Upper lobe of left lung (tissue), 4 donors: ENCODE data around the gene BPIFB4.

Source experiments
- EP300 ChIP-seq, 4 donors: sonication (generic); formaldehyde crosslinking; IDR thresholded peaks; one replicate each; pipeline ENCODE4 v1.5.1; 2017; ENCODE audit warnings: antibody characterized with exemption in 4 of 4, control low read depth in 2 of 4
- POLR2A ChIP-seq, 4 donors: fragments of 450-650 bp; IDR thresholded peaks; one replicate each; pipeline ENCODE4 v1.5.1; 2016 to 2017; ENCODE audit warnings: antibody characterized with exemption in 4 of 4, mild to moderate bottlenecking in 2 of 4
- POLR2AphosphoS5 ChIP-seq, 2 donors: sonication (generic); formaldehyde crosslinking; IDR thresholded peaks; one replicate each; pipeline ENCODE4 v1.5.1; 2017; ENCODE audit warnings: antibody characterized with exemption in 2 of 2
- TF ChIP-seq, protein P1 (sequence below), 6 experiments: fragments of 450-650 bp in 4 of 6; fragments of 200-600 bp in 2 of 6; sonication (generic) in 2 of 6; IDR thresholded peaks; one replicate each; pipeline ENCODE4 v1.5.1; 2016 to 2019; ENCODE audit warnings: antibody characterized with exemption in 6 of 6

DNA sequence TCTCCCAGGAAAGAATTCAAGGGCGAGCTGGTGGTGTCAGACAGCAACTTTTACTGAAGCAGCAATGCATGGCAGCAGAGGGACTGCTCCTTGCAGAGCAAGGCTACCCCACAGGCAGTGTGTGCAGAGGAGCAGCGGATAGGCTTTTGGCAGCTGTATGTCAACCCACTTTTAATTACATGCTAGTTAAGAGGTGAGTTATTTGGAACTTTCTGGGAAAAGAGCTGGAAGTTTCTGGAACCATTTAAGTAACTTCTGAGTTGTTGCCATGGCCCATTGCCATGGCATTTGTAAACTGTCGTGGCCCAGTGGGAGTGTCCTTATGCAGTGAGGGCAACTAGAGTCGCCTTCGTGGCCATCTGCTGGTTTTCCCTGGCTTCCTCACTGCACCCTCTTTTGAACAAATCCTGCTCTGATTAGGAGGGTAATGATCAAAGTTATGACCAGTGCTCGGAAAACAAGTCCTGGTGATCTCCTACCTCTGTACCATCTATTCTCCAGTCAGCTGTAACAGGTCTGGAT, 34.0 kb downstream of the BPIFB4 start:
- TF ChIP-seq, protein P1, sequence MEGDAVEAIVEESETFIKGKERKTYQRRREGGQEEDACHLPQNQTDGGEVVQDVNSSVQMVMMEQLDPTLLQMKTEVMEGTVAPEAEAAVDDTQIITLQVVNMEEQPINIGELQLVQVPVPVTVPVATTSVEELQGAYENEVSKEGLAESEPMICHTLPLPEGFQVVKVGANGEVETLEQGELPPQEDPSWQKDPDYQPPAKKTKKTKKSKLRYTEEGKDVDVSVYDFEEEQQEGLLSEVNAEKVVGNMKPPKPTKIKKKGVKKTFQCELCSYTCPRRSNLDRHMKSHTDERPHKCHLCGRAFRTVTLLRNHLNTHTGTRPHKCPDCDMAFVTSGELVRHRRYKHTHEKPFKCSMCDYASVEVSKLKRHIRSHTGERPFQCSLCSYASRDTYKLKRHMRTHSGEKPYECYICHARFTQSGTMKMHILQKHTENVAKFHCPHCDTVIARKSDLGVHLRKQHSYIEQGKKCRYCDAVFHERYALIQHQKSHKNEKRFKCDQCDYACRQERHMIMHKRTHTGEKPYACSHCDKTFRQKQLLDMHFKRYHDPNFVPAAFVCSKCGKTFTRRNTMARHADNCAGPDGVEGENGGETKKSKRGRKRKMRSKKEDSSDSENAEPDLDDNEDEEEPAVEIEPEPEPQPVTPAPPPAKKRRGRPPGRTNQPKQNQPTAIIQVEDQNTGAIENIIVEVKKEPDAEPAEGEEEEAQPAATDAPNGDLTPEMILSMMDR (IDR thresholded peaks at IDR 0.05), result no peak
- TF ChIP-seq POLR2AphosphoS5 (IDR thresholded peaks at IDR 0.05), result no peak
- TF ChIP-seq EP300 (IDR thresholded peaks at IDR 0.05), result no peak
- TF ChIP-seq POLR2A (IDR thresholded peaks at IDR 0.05), result no peak
